Adrenal gland (tissue), 12 donors: ENCODE results near the gene RLN1. TPM values are rescaled to one million over a fixed set of nuclear protein-coding genes. Genes with fewer than 3 reads are reported as not detected.

Experiments used
- DNase-seq, 7 donors: peaks; one replicate each; pipeline ENCODE4 v3.0.0-alpha.2; 2019 to 2020
- H3K27ac ChIP-seq, 5 donors: fragments of 200-600 bp; sonication (generic) in 4 of 5; 1 replicate in 3 of 5; 2 replicates in 2 of 5; pipeline versions ENCODE4 v1.5.1 to v1.8.0; 2016 to 2020; ENCODE audit warnings: mild to moderate bottlenecking in 1 of 5
- H3K27me3 ChIP-seq: fragments of 200-600 bp; 2 replicates; pipeline ENCODE4 v1.8.0; 2021
- H3K36me3 ChIP-seq, 2 donors: fragments of 200-600 bp; replicated peaks in 1 of 2; 1 replicate in 1 of 2; 2 replicates in 1 of 2; pipeline versions ENCODE4 v1.5.1 to v1.8.0; 2018 to 2022
- H3K4me1 ChIP-seq, 2 donors: fragments of 200-600 bp; replicated peaks in 1 of 2; 1 replicate in 1 of 2; 2 replicates in 1 of 2; pipeline versions ENCODE4 v1.5.1 to v1.8.0; 2018 to 2021
- H3K4me3 ChIP-seq, 4 donors: fragments of 200-600 bp; sonication (generic) in 3 of 4; one replicate each; pipeline ENCODE4 v1.5.1; 2016 to 2018
- H3K9me3 ChIP-seq, 3 donors: fragments of 200-600 bp; sonication (generic) in 1 of 3; replicated peaks in 1 of 3; 1 replicate in 2 of 3; 2 replicates in 1 of 3; pipeline versions ENCODE4 v1.5.1 to v1.8.0; 2016 to 2021
- CTCF ChIP-seq, 6 experiments: fragments of 450-650 bp in 4 of 6; fragments of 200-600 bp in 2 of 6; sonication (generic) in 1 of 6; IDR thresholded peaks; 1 replicate in 5 of 6; 2 replicates in 1 of 6; pipeline versions ENCODE4 v1.5.1 to v1.8.0; 2016 to 2021; ENCODE audit warnings: antibody characterized with exemption in 6 of 6, mild to moderate bottlenecking in 2 of 6, moderate library complexity in 1 of 6
- POLR2A ChIP-seq, 2 donors: fragments of 450-650 bp; IDR thresholded peaks; one replicate each; pipeline ENCODE4 v1.6.1; 2017; ENCODE audit warnings: antibody characterized with exemption in 2 of 2, mild to moderate bottlenecking in 2 of 2, moderate library complexity in 1 of 2
- WGBS, 4 donors: extraction: QIAGEN DNeasy Blood & Tissue Kit in 2 of 4; methylation state at CpG; one replicate each; pipeline versions ENCODE4 v1.1.5 to v1.1.7; 2013 to 2017; 5-methylcytosine and 5-hydroxymethylcytosine counted together
- intact Hi-C, 2 donors: fragments of 100-400 bp; cut with DNase I; formaldehyde crosslinking; loops; one replicate each; pipeline versions ENCODE4 v1.14.1 to v1.15.0; 2022 to 2023
- polyA plus RNA-seq, 3 donors: library from polyadenylated mRNA; stranded (reverse); fragments of 200-250 nt in 2 of 3; fragments of 350-450 nt in 1 of 3; fragmentation: Illumina TruSeq in 1 of 3; extraction: RNeasy Lipid Tissue Mini Kit (QIAGEN cat#74804) in 1 of 3; gene quantifications; one replicate each; pipeline ENCODE4 v1.2.3, GENCODE V29; 2013 to 2014
- total RNA-seq, 9 donors: library from RNA; depleted of rRNA in 4 of 9; stranded (reverse); fragments of >200 nt in 4 of 9; fragments of 120-200 nt in 1 of 9; fragmentation: NEBNext Ultra II Directional in 1 of 9; extraction: Animal tissue kit (Norgen Biotek cat#: 25700) in 1 of 9; gene quantifications; one replicate each; pipeline versions ENCODE4 v1.1.0 to v1.2.4, GENCODE V29; 2013 to 2023
- donor health status: healthy with polysubstance abuse.
- donor health status: Bipolar disorder and iron deficiency.
- donor health status: DM: yes; HTN: yes; CAD: no.
- donor health status: DM: no; HTN: no; CAD: no.
- donor health status: DM: no; HTN: no; CAD: no.
- donor health status: DM: yes; HTN: yes; CAD: no.

RLN1 gene
- total and polyA plus RNA-seq, 12 donors, result not detected

GRCh38 chr9:5361326-5362010, 21.8 kb upstream of the RLN1 start:
- 78 to 86% (median 84%) methylated on average over 3 of the region's 3 CpGs for WGBS, 4 donors

GRCh38 chr9:5360341-5360740, 20.7 kb upstream of the RLN1 start:
- Histone ChIP-seq H3K27me3 (no peaks in the 10 kb centered on the region), H3K36me3 (no peaks in the 10 kb centered on the region), H3K4me1 (no peaks in the 10 kb centered on the region), H3K27ac (no peak overlapping the region), H3K9me3 (no peaks in the 10 kb centered on the region), H3K4me3 (no peak overlapping the region)
- intact Hi-C loops, result no loop called here
- no peak for DNase-seq
- TF ChIP-seq CTCF (IDR thresholded peaks at IDR 0.05) (no peak), POLR2A (IDR thresholded peaks at IDR 0.05) (no peak)

More at GRCh38 chr9:5361326-5362010, 21.8 kb upstream of the RLN1 start:
- no peaks in the 10 kb centered on the region for H3K4me1 ChIP-seq
- no peaks in the 10 kb centered on the region for H3K27me3 ChIP-seq
- no peaks in the 10 kb centered on the region for H3K36me3 ChIP-seq
- no peak overlapping the region for H3K4me3 ChIP-seq
- DNase-seq, result no peak
- no peaks in the 10 kb centered on the region for H3K9me3 ChIP-seq
- intact Hi-C loops, result no loop called here
- TF ChIP-seq CTCF (IDR thresholded peaks at IDR 0.05) (no peak), POLR2A (IDR thresholded peaks at IDR 0.05) (no peak)
- H3K27ac ChIP-seq, result no peak overlapping the region

- intact Hi-C loops, result no loop called here
- Histone ChIP-seq H3K27me3 (no peaks in the 10 kb centered on the region), H3K4me3 (no peak overlapping the region), H3K36me3 (no peaks in the 10 kb centered on the region), H3K9me3 (no peaks in the 10 kb centered on the region), H3K27ac (no peak overlapping the region), H3K4me1 (no peaks in the 10 kb centered on the region)
- WGBS, 4 donors, result 82 to 95% (median 92%) methylated on average over 1 of the region's 1 CpG
- DNase-seq, result no peak
- TF ChIP-seq CTCF (IDR thresholded peaks at IDR 0.05), result no peak
- no peak for TF ChIP-seq POLR2A (IDR thresholded peaks at IDR 0.05)
These were observed 17.9 kb upstream of the RLN1 start for GRCh38 chr9:5357431-5358105.

- WGBS, 4 donors, result 93 to 97% (median 96%) methylated on average over 2 of the region's 2 CpGs
- intact Hi-C loops, result no loop called here
- no peak for DNase-seq
- Histone ChIP-seq H3K4me1 (no peaks in the 10 kb centered on the region), H3K9me3 (no peaks in the 10 kb centered on the region), H3K27me3 (no peaks in the 10 kb centered on the region), H3K27ac (no peak overlapping the region), H3K4me3 (no peak overlapping the region), H3K36me3 (no peaks in the 10 kb centered on the region)
- TF ChIP-seq POLR2A (IDR thresholded peaks at IDR 0.05), result no peak
- TF ChIP-seq CTCF (IDR thresholded peaks at IDR 0.05), result no peak
These were observed 16.1 kb upstream of the RLN1 start for GRCh38 chr9:5355817-5356216.
